NCI-H748 treated with DMSO at 0.1 percent for 48 hours (cell line): ENCODE measurements around the gene C1GALT1C1L.
"Not testable (repeated sequence)": the region's sequence is repeated elsewhere in the genome, so short reads cannot be mapped to it uniquely, and the experiment has no call there.

Experiments
- DNase-seq: peaks from one replicate; lab custom pipeline; 2025; lab: John Stamatoyannopoulos, UW

Gene C1GALT1C1L

GRCh38 chr2:43653506-43653905 lies 22.7 kb downstream of the C1GALT1C1L start:
- no peak for DNase-seq

- no peak for DNase-seq
Measured at GRCh38 chr2:43648994-43649701, 27.1 kb downstream of the C1GALT1C1L start.

- DNase-seq = no peak
Measured at GRCh38 chr2:43643680-43644079, 32.5 kb downstream of the C1GALT1C1L start.

- no peak for DNase-seq
Measured at GRCh38 chr2:43642363-43642762, 33.9 kb downstream of the C1GALT1C1L start.

- peak; percentile 42 for DNase-seq
Measured at GRCh38 chr2:43637030-43637803, 39.0 kb downstream of the C1GALT1C1L start, which contains the start of gene PLEKHH2. Gene PLEKHH2 (plus strand): TSS chr2:43637260. CDS start chr2:43644674, 7,414 bp downstream.

- no peak for DNase-seq
Measured at GRCh38 chr2:43636621-43637020, 39.6 kb downstream of the C1GALT1C1L start.

GRCh38 chr2:43636153-43636552 lies 40.1 kb downstream of the C1GALT1C1L start:
- not testable (repeated sequence) for DNase-seq

GRCh38 chr2:43634604-43635306 lies 41.5 kb downstream of the C1GALT1C1L start:
- peak; percentile 60 for DNase-seq

- no peak for DNase-seq
Measured at GRCh38 chr2:43631618-43632317, 44.5 kb downstream of the C1GALT1C1L start.
